Measurements from ENCODE around the gene PLEKHO2.

The PLEKHO2 gene

GRCh38 chr15:64862408-64862807 is 20.7 kb downstream of the PLEKHO2 start:
- TF ChIP-seq SPI1 (IDR thresholded peaks at IDR 0.05; ENCODE audit: borderline replicate concordance, low read depth) (peak; percentile 68; the same call in 1 of the 2 replicates), GABPA (IDR thresholded peaks at IDR 0.05; ENCODE audit: low read depth) (no peak), REST (IDR thresholded peaks at IDR 0.05; ENCODE audit: insufficient replicate concordance, low read depth) (peak; percentile 63)
- Histone ChIP-seq H3K27me3 (ENCODE audit: insufficient read depth, poor library complexity, severe bottlenecking) (no peaks in the 10 kb centered on the region), H3K27ac (replicated peaks) (no peak overlapping the region), H3K4me3 (replicated peaks; ENCODE audit: insufficient read depth, low read length) (no peak overlapping the region)
- no peak for DNase-seq (ENCODE audit: low read depth in 1 of 2, low spot score in 1 of 2)

GRCh38 chr15:64864068-64864467 is 22.4 kb downstream of the PLEKHO2 start:
- Histone ChIP-seq H3K27ac (replicated peaks) (no peak overlapping the region), H3K27me3 (ENCODE audit: insufficient read depth, poor library complexity, severe bottlenecking) (no peaks in the 10 kb centered on the region), H3K4me3 (replicated peaks; ENCODE audit: insufficient read depth, low read length) (no peak overlapping the region)
- DNase-seq (ENCODE audit: low read depth in 1 of 2, low spot score in 1 of 2) = no peak
- no peak for TF ChIP-seq SPI1 (IDR thresholded peaks at IDR 0.05; ENCODE audit: borderline replicate concordance, low read depth)
- no peak for TF ChIP-seq REST (IDR thresholded peaks at IDR 0.05; ENCODE audit: insufficient replicate concordance, low read depth)
- TF ChIP-seq CTCF (IDR thresholded peaks at IDR 0.05; ENCODE audit: insufficient read depth, low read length) = no peak
- TF ChIP-seq GABPA (IDR thresholded peaks at IDR 0.05; ENCODE audit: low read depth) = no peak

DNA sequence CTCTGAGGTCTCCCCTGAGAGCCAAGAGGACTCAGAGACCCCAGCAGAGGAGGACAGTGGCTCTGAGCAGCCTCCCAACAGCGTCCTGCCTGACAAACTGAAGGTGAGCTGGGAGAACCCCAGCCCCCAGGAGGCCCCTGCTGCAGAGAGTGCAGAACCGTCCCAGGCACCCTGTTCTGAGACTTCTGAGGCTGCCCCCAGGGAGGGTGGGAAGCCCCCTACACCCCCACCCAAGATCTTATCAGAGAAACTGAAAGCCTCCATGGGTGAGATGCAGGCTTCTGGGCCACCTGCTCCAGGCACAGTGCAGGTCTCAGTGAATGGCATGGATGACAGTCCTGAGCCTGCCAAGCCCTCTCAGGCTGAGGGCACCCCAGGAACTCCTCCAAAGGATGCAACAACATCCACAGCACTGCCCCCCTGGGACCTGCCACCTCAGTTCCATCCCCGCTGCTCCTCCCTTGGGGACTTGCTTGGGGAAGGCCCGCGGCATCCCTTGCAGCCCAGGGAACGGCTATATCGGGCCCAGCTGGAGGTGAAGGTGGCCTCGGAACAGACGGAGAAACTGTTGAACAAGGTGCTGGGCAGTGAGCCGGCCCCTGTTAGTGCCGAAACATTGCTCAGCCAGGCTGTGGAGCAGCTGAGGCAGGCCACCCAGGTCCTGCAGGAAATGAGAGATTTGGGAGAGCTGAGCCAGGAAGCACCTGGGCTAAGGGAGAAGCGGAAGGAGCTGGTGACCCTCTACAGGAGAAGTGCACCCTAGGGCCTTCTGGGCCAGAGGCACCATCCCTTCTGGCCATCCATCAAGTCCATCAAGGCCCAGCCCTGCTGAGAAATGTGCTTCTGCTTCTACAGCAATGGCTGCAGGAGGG is 23.6 kb downstream of the PLEKHO2 start:
- H3K27ac ChIP-seq (replicated peaks) = no peak overlapping the region
- DNase-seq (ENCODE audit: low read depth in 1 of 2, low spot score in 1 of 2) = no peak
- TF ChIP-seq REST (IDR thresholded peaks at IDR 0.05; ENCODE audit: insufficient replicate concordance, low read depth) = no peak
- TF ChIP-seq CTCF (IDR thresholded peaks at IDR 0.05; ENCODE audit: insufficient read depth, low read length) = no peak
- TF ChIP-seq POLR2AphosphoS5 (IDR thresholded peaks at IDR 0.05; ENCODE audit: low read depth) = no peak
- no peak for TF ChIP-seq GABPA (IDR thresholded peaks at IDR 0.05; ENCODE audit: low read depth)
- no peak for TF ChIP-seq SPI1 (IDR thresholded peaks at IDR 0.05; ENCODE audit: borderline replicate concordance, low read depth)
- no peaks in the 10 kb centered on the region for H3K27me3 ChIP-seq (ENCODE audit: insufficient read depth, poor library complexity, severe bottlenecking)
- H3K4me3 ChIP-seq (replicated peaks; ENCODE audit: insufficient read depth, low read length) = no peak overlapping the region
